Breast epithelium (tissue), 4 donors: ENCODE data around the gene MAP3K14. TPM values are rescaled to one million over a fixed set of nuclear protein-coding genes. Genes with fewer than 3 reads are reported as not detected.
A peak's percentile ranks its signal among the peaks of the same experiment; 100 is the strongest.

Experiments
- DNase-seq, 2 donors: peaks; one replicate each; pipeline ENCODE4 v3.0.0-alpha.2; 2019; ENCODE audit warnings: low spot score in 2 of 2
- H3K27ac ChIP-seq, 2 donors: fragments of 200-600 bp; sonication (generic) in 1 of 2; one replicate each; pipeline ENCODE4 v1.5.1; 2016 to 2019; ENCODE audit warnings: mild to moderate bottlenecking in 1 of 2
- H3K27me3 ChIP-seq, 2 donors: fragments of 200-600 bp; sonication (generic) in 1 of 2; one replicate each; pipeline versions ENCODE4 v1.5.1 to v1.6.0; 2017 to 2019; ENCODE audit warnings: control low read depth in 1 of 2, mild to moderate bottlenecking in 1 of 2
- H3K36me3 ChIP-seq: fragments of 200-600 bp; one replicate; pipeline ENCODE4 v1.5.1; 2019
- H3K4me1 ChIP-seq, 2 donors: fragments of 200-600 bp; sonication (generic); one replicate each; pipeline ENCODE4 v1.5.1; 2016 to 2019; ENCODE audit warnings: control low read depth in 1 of 2
- H3K4me3 ChIP-seq, 3 donors: fragments of 200-600 bp; sonication (generic); 1 replicate in 2 of 3; 2 replicates in 1 of 3; pipeline ENCODE4 v1.5.1; 2016 to 2019; ENCODE audit warnings: mild to moderate bottlenecking in 3 of 3, moderate library complexity in 2 of 3
- H3K9me3 ChIP-seq, 2 donors: fragments of 200-600 bp; sonication (generic) in 1 of 2; one replicate each; pipeline ENCODE4 v1.5.1; 2016 to 2019; ENCODE audit warnings: control low read depth in 1 of 2
- CTCF ChIP-seq, 3 donors: fragments of 450-650 bp; IDR thresholded peaks; one replicate each; pipeline ENCODE4 v1.5.1; 2016 to 2017; ENCODE audit warnings: antibody characterized with exemption in 3 of 3, mild to moderate bottlenecking in 3 of 3, moderate library complexity in 3 of 3
- POLR2A ChIP-seq: fragments of 450-650 bp; IDR thresholded peaks from one replicate; pipeline ENCODE4 v1.6.1; 2016; ENCODE audit warnings: antibody characterized with exemption, mild to moderate bottlenecking, moderate library complexity
- POLR2AphosphoS5 ChIP-seq, 3 donors: sonication (generic); formaldehyde crosslinking; IDR thresholded peaks; one replicate each; pipeline ENCODE4 v1.6.1; 2017; ENCODE audit warnings: antibody characterized with exemption in 3 of 3
- intact Hi-C: fragments of 100-400 bp; cut with DNase I; formaldehyde crosslinking; loops from one replicate; pipeline ENCODE4 v1.15.1; 2023; ENCODE audit warnings: low total_unique reads
- total RNA-seq, 3 donors: library from RNA; depleted of rRNA; stranded (reverse); fragments of >200 nt; gene quantifications; one replicate each; pipeline ENCODE4 v1.1.0, GENCODE V29; 2016

The MAP3K14 gene
- total RNA-seq, 3 donors from 2014 or later, result 4.3 to 12.3 (median 6.9) TPM

- Histone ChIP-seq H3K27ac (peak overlapping the region; percentile 69 to 97), H3K9me3 (no peaks in the 10 kb centered on the region), H3K27me3 (no peaks in the 10 kb centered on the region), H3K36me3 (no peaks in the 10 kb centered on the region), H3K4me3 (no peak overlapping the region), H3K4me1 (peaks cover 5 to 37% of the 10 kb centered on the region in 2 donors)
- intact Hi-C loops, result no loop called here
- TF ChIP-seq POLR2AphosphoS5 (IDR thresholded peaks at IDR 0.05) (no peak), POLR2A (no peak), CTCF (IDR thresholded peaks at IDR 0.05) (no peak)
- DNase-seq, result no peak
Measured at GRCh38 chr17:45319239-45319703, 2.5 kb upstream of the MAP3K14 start.

- no peak overlapping the region for H3K4me3 ChIP-seq
- peak overlapping the region; percentile 69 to 97 for H3K27ac ChIP-seq
- peaks cover 5 to 40% of the 10 kb centered on the region in 2 donors for H3K4me1 ChIP-seq
- no peaks in the 10 kb centered on the region for H3K36me3 ChIP-seq
- TF ChIP-seq POLR2AphosphoS5 (IDR thresholded peaks at IDR 0.05) (no peak), POLR2A (no peak), CTCF (IDR thresholded peaks at IDR 0.05) (no peak)
- no peaks in the 10 kb centered on the region for H3K27me3 ChIP-seq
- intact Hi-C loops, result no loop called here
- no peak for DNase-seq
- H3K9me3 ChIP-seq, result no peaks in the 10 kb centered on the region
Measured at GRCh38 chr17:45318561-45319230, 1.9 kb upstream of the MAP3K14 start.

- Histone ChIP-seq H3K4me1 (peaks cover 12 to 45% of the 10 kb centered on the region in 2 donors), H3K27me3 (no peaks in the 10 kb centered on the region), H3K36me3 (no peaks in the 10 kb centered on the region), H3K9me3 (no peaks in the 10 kb centered on the region), H3K27ac (peak overlapping the region; percentile 97), H3K4me3 (peak overlapping the region; percentile 68 to 87 (median 82))
- DNase-seq, result peak; percentile 99 to 100
- intact Hi-C loops, result no loop called here
- TF ChIP-seq CTCF (IDR thresholded peaks at IDR 0.05) (peak in 1 of 3 donors; percentile 9), POLR2AphosphoS5 (IDR thresholded peaks at IDR 0.05) (peak in 2 of 3 donors; percentile 67 to 83), POLR2A (no peak)
Measured at GRCh38 chr17:45317111-45317928, 500 bp upstream of the MAP3K14 start.

- intact Hi-C loops, result no loop called here
- H3K4me3 ChIP-seq, result peak overlapping the region; percentile 68 to 87 (median 82)
- H3K36me3 ChIP-seq, result no peaks in the 10 kb centered on the region
- peak overlapping the region; percentile 97 for H3K27ac ChIP-seq
- peaks cover 20 to 55% of the 10 kb centered on the region in 2 donors for H3K4me1 ChIP-seq
- no peak for TF ChIP-seq POLR2A
- no peak for TF ChIP-seq CTCF (IDR thresholded peaks at IDR 0.05)
- TF ChIP-seq POLR2AphosphoS5 (IDR thresholded peaks at IDR 0.05), result no peak
- H3K27me3 ChIP-seq, result no peaks in the 10 kb centered on the region
- H3K9me3 ChIP-seq, result no peaks in the 10 kb centered on the region
- no peak for DNase-seq
Measured at GRCh38 chr17:45315648-45316433, 979 bp downstream of the MAP3K14 start.
